ENCODE measurements around the gene UMODL1. TPM values are rescaled to one million over a fixed set of nuclear protein-coding genes. Genes with fewer than 3 reads are reported as not detected.

The UMODL1 gene
- total RNA-seq, 1 donor from 2014 or later: not detected

GRCh38 chr21:42159560-42160110, 88.5 kb downstream of the UMODL1 start:
- TF ChIP-seq EZH2phosphoT487 (IDR thresholded peaks at IDR 0.05) (no peak), EZH2 (IDR thresholded peaks at IDR 0.05) (no peak), CTCF (IDR thresholded peaks at IDR 0.05) (no peak)
- DNase-seq (ENCODE audit: low spot score): no peak
- Mint-ChIP-seq H3K27me3 (ENCODE audit: insufficient read depth, low read depth) (peaks cover 11% of the 10 kb centered on the region), H3K4me3 (no peak overlapping the region), H3K9me3 (no peaks in the 10 kb centered on the region), H3K4me1 (peaks cover 48% of the 10 kb centered on the region), H3K36me3 (no peaks in the 10 kb centered on the region), H3K27ac (no peak overlapping the region)
- Histone ChIP-seq H3F3A (ENCODE audit: low read depth) (peaks cover 7% of the 10 kb centered on the region), H3K27ac (no peak overlapping the region), H3K9me3 (ENCODE audit: low read depth) (no peaks in the 10 kb centered on the region), H4K20me1 (ENCODE audit: low read depth) (no peaks in the 10 kb centered on the region), H3K4me2 (no peak overlapping the region), H3K4me3 (no peak overlapping the region), H3K4me1 (peaks cover 11% of the 10 kb centered on the region), H3K36me3 (no peaks in the 10 kb centered on the region), H3K79me2 (ENCODE audit: low read depth) (no peaks in the 10 kb centered on the region), H3K9ac (no peak overlapping the region), H3K27me3 (no peaks in the 10 kb centered on the region), H2AFZ (replicated peaks) (no peak overlapping the region)

- Histone ChIP-seq H3K9ac (no peak overlapping the region), H3K9me3 (ENCODE audit: low read depth) (no peaks in the 10 kb centered on the region), H3F3A (ENCODE audit: low read depth) (peaks cover 7% of the 10 kb centered on the region), H3K27me3 (no peaks in the 10 kb centered on the region), H3K27ac (no peak overlapping the region), H3K36me3 (no peaks in the 10 kb centered on the region), H3K79me2 (ENCODE audit: low read depth) (no peaks in the 10 kb centered on the region), H2AFZ (replicated peaks) (no peak overlapping the region), H3K4me2 (no peak overlapping the region), H4K20me1 (ENCODE audit: low read depth) (no peaks in the 10 kb centered on the region), H3K4me1 (peaks cover 11% of the 10 kb centered on the region), H3K4me3 (no peak overlapping the region)
- peaks cover 11% of the 10 kb centered on the region for H3K27me3 Mint-ChIP-seq (ENCODE audit: insufficient read depth, low read depth)
- DNase-seq (ENCODE audit: low spot score): no peak
- no peak overlapping the region for H3K27ac Mint-ChIP-seq
- TF ChIP-seq EZH2 (IDR thresholded peaks at IDR 0.05): no peak
- TF ChIP-seq CTCF (IDR thresholded peaks at IDR 0.05): no peak
- TF ChIP-seq EZH2phosphoT487 (IDR thresholded peaks at IDR 0.05): no peak
- H3K4me3 Mint-ChIP-seq: no peak overlapping the region
- no peaks in the 10 kb centered on the region for H3K9me3 Mint-ChIP-seq
- peaks cover 46% of the 10 kb centered on the region for H3K4me1 Mint-ChIP-seq
- H3K36me3 Mint-ChIP-seq: no peaks in the 10 kb centered on the region
Measured at GRCh38 chr21:42160111-42160721, 89.1 kb downstream of the UMODL1 start.

- Mint-ChIP-seq H3K27me3 (ENCODE audit: insufficient read depth, low read depth) (peaks cover 11% of the 10 kb centered on the region), H3K27ac (no peak overlapping the region), H3K4me3 (no peak overlapping the region), H3K9me3 (no peaks in the 10 kb centered on the region), H3K4me1 (peaks cover 41% of the 10 kb centered on the region), H3K36me3 (no peaks in the 10 kb centered on the region)
- Histone ChIP-seq H3K4me3 (no peak overlapping the region), H3K9ac (no peak overlapping the region), H2AFZ (replicated peaks) (no peak overlapping the region), H3K36me3 (no peaks in the 10 kb centered on the region), H3F3A (ENCODE audit: low read depth) (peaks cover 7% of the 10 kb centered on the region), H3K4me1 (peaks cover 11% of the 10 kb centered on the region), H3K4me2 (no peak overlapping the region), H3K79me2 (ENCODE audit: low read depth) (no peaks in the 10 kb centered on the region), H3K27ac (no peak overlapping the region), H4K20me1 (ENCODE audit: low read depth) (no peaks in the 10 kb centered on the region), H3K27me3 (no peaks in the 10 kb centered on the region), H3K9me3 (ENCODE audit: low read depth) (no peaks in the 10 kb centered on the region)
- no peak for TF ChIP-seq CTCF (IDR thresholded peaks at IDR 0.05)
- no peak for TF ChIP-seq EZH2 (IDR thresholded peaks at IDR 0.05)
- no peak for TF ChIP-seq EZH2phosphoT487 (IDR thresholded peaks at IDR 0.05)
- DNase-seq (ENCODE audit: low spot score): no peak
Measured at GRCh38 chr21:42160765-42161164, 89.6 kb downstream of the UMODL1 start.
